Stimulated activated CD4-positive, alpha-beta T cell treated with anti-CD3 and anti-CD28 coated beads, Interleukin-4, amount 100 ng/mL, for 4 hours (primary cell): ENCODE measurements around the gene RASGRF2.

Experiments used
- DNase-seq, 2 experiments: peaks; one replicate each; pipeline ENCODE4 v3.0.0-alpha.2; 2020

RASGRF2 gene

DNA sequence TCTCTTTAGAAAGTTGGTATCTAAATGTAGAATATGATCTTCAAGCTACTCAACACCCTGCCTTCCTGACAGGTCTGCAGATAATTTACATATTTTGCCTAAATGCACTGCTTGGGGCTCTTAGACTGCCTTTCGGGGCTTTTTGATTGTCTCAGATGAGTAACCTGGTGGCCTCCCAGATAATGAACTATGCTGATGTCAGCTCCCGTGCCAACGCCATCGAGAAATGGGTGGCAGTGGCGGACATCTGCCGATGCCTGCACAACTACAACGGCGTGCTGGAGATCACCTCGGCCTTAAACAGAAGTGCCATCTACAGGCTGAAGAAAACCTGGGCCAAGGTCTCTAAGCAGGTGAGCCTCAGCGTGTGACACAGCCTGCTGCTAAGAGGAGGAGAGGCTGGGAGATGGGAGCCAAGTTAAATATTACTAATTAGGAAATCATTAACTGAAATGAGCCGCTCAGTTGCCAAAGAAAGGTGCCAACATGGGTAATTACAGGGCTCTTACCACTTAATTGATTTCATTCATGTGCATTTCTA, 252.1 kb downstream of the RASGRF2 start:
- DNase-seq = no peak

GRCh38 chr5:81213070-81213469, 252.9 kb downstream of the RASGRF2 start:
- DNase-seq = no peak

GRCh38 chr5:81214848-81215247, 254.7 kb downstream of the RASGRF2 start:
- DNase-seq = no peak

DNA sequence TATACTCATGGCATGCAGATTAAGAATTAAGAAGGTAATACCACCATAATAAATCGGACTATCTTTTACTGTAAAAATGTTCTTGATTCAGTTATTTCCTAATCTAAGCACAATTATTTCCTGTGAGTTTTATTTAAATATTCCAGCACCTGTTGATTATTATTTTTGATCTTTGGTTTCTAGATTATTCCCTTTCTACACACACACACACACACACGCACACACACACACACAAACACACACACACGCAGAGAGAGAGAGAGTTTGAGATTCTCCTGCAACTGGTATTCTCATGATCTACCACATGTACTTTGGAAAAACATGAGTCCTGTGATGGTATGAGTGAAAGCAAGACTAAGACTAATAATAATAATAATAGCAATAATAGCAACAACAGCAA, 256.0 kb downstream of the RASGRF2 start:
- no peak for DNase-seq

DNA sequence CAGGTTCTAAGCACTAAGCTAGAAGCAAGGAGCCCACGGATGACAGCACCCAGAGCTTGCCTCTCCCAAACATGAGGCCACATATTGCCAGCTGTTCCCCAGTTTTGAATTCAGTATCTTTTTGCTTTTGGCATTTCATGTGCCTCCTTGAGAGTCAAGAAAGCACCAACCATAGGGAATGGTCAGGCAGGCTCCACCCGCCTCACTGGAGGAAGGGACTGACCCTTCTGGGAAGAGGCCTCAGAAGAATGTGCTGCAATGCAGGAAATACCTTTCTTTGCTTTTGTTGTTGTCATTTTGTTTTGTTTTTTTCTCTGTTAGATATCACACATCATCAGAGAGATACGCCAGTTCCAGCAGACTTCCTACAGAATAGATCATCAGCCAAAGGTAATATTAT, 259.2 kb downstream of the RASGRF2 start:
- DNase-seq = no peak

- no peak for DNase-seq
Observed at GRCh38 chr5:81222285-81222684, 262.1 kb downstream of the RASGRF2 start.

DNA sequence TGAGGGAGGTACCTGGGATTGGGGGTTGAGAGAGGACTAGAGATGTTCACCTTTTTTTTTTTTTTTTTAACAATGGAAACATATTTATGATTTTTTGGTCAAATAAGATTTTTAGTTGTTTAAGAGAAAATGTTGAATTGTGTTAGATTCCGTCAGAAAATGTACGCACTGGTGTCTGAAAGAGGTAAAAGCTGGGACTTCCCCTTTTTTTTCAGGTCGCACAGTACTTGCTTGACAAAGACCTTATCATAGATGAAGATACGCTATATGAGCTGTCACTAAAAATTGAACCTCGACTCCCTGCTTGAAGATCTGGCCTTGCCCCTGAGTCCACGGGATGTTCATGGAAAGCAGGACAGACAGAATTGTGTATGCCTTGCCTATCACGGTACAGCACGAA, 265.3 kb downstream of the RASGRF2 start:
- no peak for DNase-seq

GRCh38 chr5:81226286-81226685, 266.1 kb downstream of the RASGRF2 start:
- DNase-seq = no peak

DNA sequence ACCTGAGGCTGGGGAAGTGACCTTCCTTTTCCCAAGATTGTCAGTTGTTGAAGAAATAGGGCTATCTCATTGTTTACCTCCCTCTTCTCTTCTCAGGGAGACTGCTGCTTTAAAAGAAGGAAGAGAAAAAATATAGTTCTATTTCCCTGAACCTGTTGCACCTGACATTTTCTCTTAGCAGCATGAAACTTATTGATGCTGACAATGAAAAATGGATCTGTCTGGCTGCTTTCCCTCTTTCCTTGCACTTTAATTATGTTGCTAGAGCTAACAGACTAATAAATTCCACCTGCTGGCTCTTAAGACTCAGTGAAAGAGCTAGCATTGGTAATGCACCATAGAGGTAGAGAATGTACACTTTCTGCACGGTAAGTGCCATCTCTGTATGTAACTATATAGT, 266.8 kb downstream of the RASGRF2 start:
- DNase-seq = no peak

DNA sequence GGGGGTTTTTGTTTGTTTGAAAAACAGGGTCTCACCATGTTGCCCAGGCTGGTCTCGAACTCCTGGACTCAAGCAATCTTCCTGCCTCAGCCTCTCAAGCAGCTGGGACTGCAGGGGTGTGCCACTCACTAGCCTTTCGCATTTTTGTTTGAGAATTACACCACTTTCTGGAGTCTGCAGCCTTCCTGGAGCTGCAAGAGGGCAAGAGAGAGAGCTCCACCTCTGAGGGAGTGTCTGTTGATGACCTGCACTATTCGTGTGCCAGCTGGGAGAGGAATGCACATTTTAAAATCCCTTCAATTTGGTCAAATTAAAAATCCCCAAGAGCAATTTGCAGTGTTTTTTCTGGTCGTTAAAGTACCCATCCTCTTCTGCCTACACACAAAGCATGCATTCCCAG, 267.9 kb downstream of the RASGRF2 start:
- no peak for DNase-seq

GRCh38 chr5:81230416-81230815, 270.3 kb downstream of the RASGRF2 start:
- DNase-seq = no peak

- DNase-seq = no peak
Observed at GRCh38 chr5:81232464-81233079, 272.4 kb downstream of the RASGRF2 start.

DNA sequence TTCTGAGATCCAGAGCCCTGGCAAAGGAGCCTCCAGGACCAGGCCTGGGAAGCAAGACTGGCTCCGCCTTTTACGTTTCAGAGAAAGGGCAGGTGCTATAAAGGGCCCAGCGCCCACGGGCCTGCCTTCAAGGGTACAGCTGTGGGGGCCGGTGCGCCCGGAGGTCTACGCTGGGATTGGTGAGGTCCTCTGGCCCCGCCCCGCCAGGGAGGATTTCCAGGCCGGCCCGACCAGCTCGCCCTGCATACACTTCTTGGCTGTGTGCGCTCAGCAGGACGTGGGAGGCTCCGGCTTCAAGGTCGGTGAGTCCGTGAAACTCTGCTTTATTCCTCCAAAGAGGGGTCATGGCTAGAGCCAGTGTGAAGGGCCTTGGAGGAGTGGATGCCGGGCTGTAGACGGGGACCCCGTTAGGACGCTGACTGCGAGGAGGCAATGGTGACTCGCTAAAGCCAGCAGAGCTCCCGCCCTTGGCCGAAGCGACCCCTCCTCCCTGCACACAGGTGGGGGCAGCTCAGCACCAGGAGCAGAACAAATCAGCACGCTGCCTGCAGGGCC, 273.0 kb downstream of the RASGRF2 start, which contains the start of gene CKMT2:
Gene CKMT2 (plus strand): TSS at position 243 of the 555 bp plus-strand sequence. CDS start 17,811 bp downstream, outside the sequence.
- DNase-seq = no peak

DNA sequence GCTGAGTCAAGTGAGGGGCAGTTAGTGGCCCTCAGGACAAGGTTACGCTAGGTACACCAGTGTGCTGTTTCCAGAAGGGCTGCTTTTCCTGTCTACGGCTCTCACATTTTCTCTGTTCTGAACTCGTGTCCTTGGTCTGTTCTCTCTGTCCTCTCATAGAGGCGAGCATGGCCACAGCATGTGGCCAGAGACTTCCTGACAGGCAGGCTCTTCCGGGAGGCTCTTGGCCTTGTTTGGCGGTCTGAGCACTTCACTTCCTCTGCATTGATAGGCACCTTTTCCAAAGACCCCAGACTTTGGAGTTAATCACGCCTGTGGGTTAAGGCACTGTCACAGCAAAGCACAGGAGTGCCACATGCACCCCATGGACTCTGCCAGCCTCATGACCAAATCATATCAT, 274.1 kb downstream of the RASGRF2 start:
- no peak for DNase-seq

DNA sequence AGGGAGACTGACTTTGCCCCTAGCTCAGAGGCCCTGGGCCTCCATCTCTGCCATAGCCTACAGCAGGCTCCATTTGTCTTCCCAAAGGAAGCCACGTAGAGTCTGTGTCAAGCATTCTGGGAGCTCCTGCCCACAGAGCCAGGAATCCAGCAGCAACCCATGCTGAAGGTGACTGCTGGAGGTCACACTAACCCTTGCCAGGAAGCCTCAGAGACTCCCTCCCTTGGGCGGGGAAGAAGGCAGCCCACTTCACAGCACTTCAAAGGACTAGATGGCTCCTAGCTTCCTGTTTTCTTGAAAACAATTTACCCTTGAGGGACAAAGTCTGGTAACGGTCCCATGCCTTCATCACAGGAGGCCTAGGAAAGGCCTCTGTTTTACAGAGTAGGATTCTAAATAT, 274.6 kb downstream of the RASGRF2 start:
- no peak for DNase-seq

GRCh38 chr5:81235287-81236072, 275.3 kb downstream of the RASGRF2 start:
- DNase-seq = no peak

- no peak for DNase-seq
Observed at GRCh38 chr5:81238460-81238859, 278.3 kb downstream of the RASGRF2 start.

GRCh38 chr5:81239613-81240012, 279.4 kb downstream of the RASGRF2 start:
- no peak for DNase-seq

DNA sequence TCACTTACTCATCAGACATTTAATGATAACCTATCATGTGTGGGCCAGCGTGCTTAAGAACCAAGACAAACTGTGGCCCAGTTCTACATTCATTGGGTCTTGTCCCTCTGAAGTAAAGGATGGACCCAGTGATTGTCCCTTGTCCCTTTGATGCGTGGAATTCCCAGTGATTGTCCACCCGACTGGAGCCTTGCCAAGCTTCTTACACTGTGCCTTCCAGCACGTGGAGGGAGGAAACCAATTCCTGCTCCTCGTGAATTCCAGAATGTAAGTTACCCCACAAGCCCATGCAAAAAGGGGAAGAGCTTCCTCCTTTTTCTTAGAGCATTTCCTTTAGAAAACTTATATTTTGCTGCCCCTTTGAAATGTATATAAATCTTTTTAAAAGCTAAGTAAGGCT, 280.8 kb downstream of the RASGRF2 start:
- DNase-seq = no peak

GRCh38 chr5:81241961-81242648, 281.9 kb downstream of the RASGRF2 start:
- DNase-seq = no peak

DNA sequence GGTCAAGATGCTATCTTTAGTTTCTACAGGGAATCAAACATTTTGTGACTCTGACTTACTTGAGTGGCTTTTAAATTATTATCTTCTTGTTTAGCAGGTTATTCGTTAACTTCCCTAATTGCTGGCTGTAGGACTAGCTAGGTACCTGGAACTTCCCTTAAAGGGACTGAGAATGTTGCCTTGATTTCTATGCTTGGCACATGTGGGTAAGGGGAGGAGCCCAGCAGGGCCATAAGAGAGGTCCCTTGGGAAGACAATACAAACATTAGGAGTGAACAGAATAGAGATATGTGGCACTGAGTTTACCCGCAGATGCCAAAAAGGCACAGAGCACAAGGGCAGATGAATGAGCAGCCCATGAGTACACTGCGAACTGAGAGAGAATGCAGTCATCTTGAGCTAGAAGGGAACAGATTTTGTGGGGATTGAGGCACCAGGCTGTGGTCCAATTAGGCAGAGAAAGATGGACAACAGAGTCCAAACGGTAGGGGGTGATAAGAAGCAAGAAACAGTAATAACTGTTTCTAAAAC, 282.8 kb downstream of the RASGRF2 start:
- DNase-seq = no peak

GRCh38 chr5:81244451-81244850, 284.3 kb downstream of the RASGRF2 start:
- no peak for DNase-seq

GRCh38 chr5:81245871-81246235, 285.7 kb downstream of the RASGRF2 start:
- DNase-seq = no peak
